ENCODE measurements around the gene LMCD1.

LMCD1 gene

DNA sequence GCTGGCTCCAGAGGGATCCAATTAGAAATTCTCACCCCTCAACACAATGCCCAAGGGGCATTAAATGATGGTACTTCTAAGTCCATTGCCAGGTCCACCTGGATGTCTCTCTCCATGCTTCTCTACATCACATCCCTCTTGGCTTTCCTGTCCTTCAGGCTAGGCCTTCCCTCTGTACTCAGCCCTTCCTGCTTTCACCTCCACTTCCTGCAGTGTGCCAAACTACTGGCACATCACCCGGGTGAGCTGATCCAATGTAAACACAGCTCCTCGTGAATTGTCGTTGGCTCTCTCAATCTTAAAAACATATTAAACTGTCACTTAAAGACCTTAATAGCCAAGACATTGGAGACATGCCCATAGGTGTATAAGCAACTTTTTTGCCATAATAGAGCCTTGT is 4.0 kb downstream of the LMCD1 start:
- TF ChIP-seq CTCF (IDR thresholded peaks at IDR 0.05; ENCODE audit: extremely low read depth, missing control alignments) = no peak
- DNase-seq (ENCODE audit: low spot score) = no peak

GRCh38 chr3:8506571-8507061 is 5.0 kb downstream of the LMCD1 start:
- TF ChIP-seq CTCF (IDR thresholded peaks at IDR 0.05; ENCODE audit: extremely low read depth, missing control alignments) = no peak
- no peak for DNase-seq (ENCODE audit: low spot score)

DNA sequence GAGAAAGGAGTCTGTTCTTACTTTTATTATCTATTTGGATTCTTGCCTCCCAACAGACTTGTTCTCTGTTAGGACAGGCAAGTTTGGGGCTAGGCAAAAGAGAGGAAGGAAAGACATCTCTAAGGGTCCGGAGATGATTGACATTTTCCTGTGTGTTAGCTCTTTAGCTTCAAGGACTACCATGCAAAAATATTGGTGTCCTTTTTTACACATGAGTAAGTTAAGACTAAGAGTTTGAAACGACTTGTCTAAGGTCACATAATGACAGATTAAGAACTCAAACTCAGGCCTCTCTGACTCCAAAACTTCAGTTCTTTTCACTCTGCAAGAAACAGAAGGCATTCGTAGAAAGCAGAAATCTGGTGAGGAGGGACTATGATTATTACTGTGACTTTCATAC is 5.9 kb downstream of the LMCD1 start:
- TF ChIP-seq CTCF (IDR thresholded peaks at IDR 0.05; ENCODE audit: extremely low read depth, missing control alignments) = no peak
- no peak for DNase-seq (ENCODE audit: low spot score)

DNA sequence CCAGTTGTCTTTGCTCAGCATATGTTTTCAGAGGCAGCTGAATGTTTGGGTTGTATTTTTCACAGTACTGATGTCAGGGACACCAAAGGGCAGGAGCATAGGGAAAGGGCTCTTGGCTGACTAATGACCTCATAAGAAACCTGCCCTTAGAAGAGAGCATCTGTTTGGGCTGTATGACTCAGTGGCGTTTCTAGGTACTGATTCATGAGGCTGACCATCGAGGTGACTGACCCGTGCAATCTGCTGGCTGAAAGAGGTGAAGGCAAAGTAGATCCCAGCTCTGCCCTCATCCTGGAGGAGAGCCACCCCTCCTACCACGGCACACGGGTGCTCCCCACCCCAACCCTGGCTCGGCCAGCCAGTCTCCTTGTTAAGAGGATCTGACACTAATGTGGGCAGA is 8.3 kb downstream of the LMCD1 start:
- no peak for TF ChIP-seq CTCF (IDR thresholded peaks at IDR 0.05; ENCODE audit: extremely low read depth, missing control alignments)
- no peak for DNase-seq (ENCODE audit: low spot score)

- TF ChIP-seq CTCF (IDR thresholded peaks at IDR 0.05; ENCODE audit: extremely low read depth, missing control alignments) = no peak
- no peak for DNase-seq (ENCODE audit: low spot score)
Observed at GRCh38 chr3:8512234-8512633, 10.6 kb downstream of the LMCD1 start.

GRCh38 chr3:8516047-8516661 is 14.5 kb downstream of the LMCD1 start:
- no peak for DNase-seq (ENCODE audit: low spot score)
- TF ChIP-seq CTCF (IDR thresholded peaks at IDR 0.05; ENCODE audit: extremely low read depth, missing control alignments) = no peak

DNA sequence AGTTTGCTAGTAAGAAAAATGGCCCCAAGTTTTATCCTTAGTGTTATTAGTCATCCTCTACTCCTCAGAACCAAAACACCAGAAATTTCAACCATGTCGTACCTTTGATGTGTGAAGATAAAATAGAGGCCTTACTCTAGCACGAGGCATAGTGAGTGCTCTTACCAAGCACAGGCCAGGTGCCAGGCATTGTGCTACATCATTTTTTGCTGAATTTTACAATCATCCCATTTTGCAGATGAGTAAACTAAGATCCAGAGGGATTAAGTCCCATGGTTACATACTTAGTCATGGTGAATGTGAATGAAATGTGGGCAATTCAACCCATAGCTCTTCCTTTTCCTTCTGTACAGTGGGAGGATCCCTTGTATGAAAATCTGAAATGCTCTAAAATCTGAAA is 15.2 kb downstream of the LMCD1 start:
- TF ChIP-seq CTCF (IDR thresholded peaks at IDR 0.05; ENCODE audit: extremely low read depth, missing control alignments) = no peak
- no peak for DNase-seq (ENCODE audit: low spot score)

Data from GM20000 (cell line).